ENCODE data around the gene RAD51B. TPM values are rescaled to one million over a fixed set of nuclear protein-coding genes. Genes with fewer than 3 reads are reported as not detected.

The RAD51B gene
- total RNA-seq, 1 experiment from 2014 or later, result 16.7 TPM

- Histone ChIP-seq H2AFZ (ENCODE audit: low read length) (no peak overlapping the region), H3T11ph (ENCODE audit: low read length) (no peak overlapping the region), H3K9me3 (ENCODE audit: control insufficient read depth, low read depth, low read length) (no peaks in the 10 kb centered on the region), H3K79me1 (ENCODE audit: insufficient read depth, low read depth, low read length, poor library complexity, severe bottlenecking) (no peaks in the 10 kb centered on the region), H2BK20ac (ENCODE audit: low read depth, low read length, poor library complexity, severe bottlenecking) (no peak overlapping the region), H3K23me2 (ENCODE audit: insufficient read length, low read depth, low read length, poor library complexity, severe bottlenecking) (no peaks in the 10 kb centered on the region), H4K20me1 (ENCODE audit: control insufficient read depth, insufficient read depth, insufficient read length) (no peaks in the 10 kb centered on the region), H2AK5ac (ENCODE audit: insufficient read length, low read length) (no peak overlapping the region), H3K56ac (ENCODE audit: insufficient read length, low read depth, low read length) (no peak overlapping the region), H2BK15ac (ENCODE audit: low read depth, low read length) (no peak overlapping the region), H2BK120ac (ENCODE audit: low read depth, low read length, poor library complexity, severe bottlenecking) (no peak overlapping the region), H3K14ac (ENCODE audit: insufficient read depth, low read length) (no peak overlapping the region), H3K27ac (ENCODE audit: insufficient read length, low read depth, low read length) (no peak overlapping the region), H3K27me3 (ENCODE audit: insufficient read depth, low read length) (no peaks in the 10 kb centered on the region), H2BK5ac (ENCODE audit: insufficient read length, low read length) (no peak overlapping the region), H4K8ac (replicated peaks; ENCODE audit: insufficient read length, low read depth, low read length) (no peak overlapping the region), H4K5ac (ENCODE audit: insufficient read length, low read depth, low read length) (no peak overlapping the region), H4K91ac (ENCODE audit: insufficient read length, low read depth, low read length) (no peak overlapping the region), H3K23ac (ENCODE audit: insufficient read length, low read depth, low read length) (no peak overlapping the region), H3K4me1 (ENCODE audit: insufficient read depth, low read length) (peaks cover under 1% of the 10 kb centered on the region; the same call in 1 of the 2 replicates), H3K79me2 (ENCODE audit: insufficient read depth, low read length) (no peaks in the 10 kb centered on the region), H2BK12ac (ENCODE audit: insufficient read length, low read depth, low read length) (no peak overlapping the region), H3K4ac (ENCODE audit: low read depth, low read length) (no peak overlapping the region), H3K4me2 (ENCODE audit: insufficient read depth, insufficient read length, low read length) (no peak overlapping the region), H3K18ac (ENCODE audit: insufficient read length, low read depth, low read length) (no peak overlapping the region), H3K9ac (ENCODE audit: extremely low read depth, insufficient read length, low read length) (no peak overlapping the region)
- Mint-ChIP-seq H3K4me3 (no peak overlapping the region), H3K9me3 (0 out of 5 replicates have a peak, but pooled peaks cover 0 to 3% of the 10 kb centered on the region in 2 experiments), H3K4me1 (peaks cover 23 to 25% of the 10 kb centered on the region in 2 experiments), H3K27me3 (ENCODE audit: low read depth) (peaks cover 20% of the 10 kb centered on the region), H3K36me3 (ENCODE audit: insufficient read depth in 1 of 3, low read depth in 3 of 3) (no peaks in the 10 kb centered on the region), H3K27ac (no peak overlapping the region)
- DNase-seq, result no peak
- TF ChIP-seq, protein P1, sequence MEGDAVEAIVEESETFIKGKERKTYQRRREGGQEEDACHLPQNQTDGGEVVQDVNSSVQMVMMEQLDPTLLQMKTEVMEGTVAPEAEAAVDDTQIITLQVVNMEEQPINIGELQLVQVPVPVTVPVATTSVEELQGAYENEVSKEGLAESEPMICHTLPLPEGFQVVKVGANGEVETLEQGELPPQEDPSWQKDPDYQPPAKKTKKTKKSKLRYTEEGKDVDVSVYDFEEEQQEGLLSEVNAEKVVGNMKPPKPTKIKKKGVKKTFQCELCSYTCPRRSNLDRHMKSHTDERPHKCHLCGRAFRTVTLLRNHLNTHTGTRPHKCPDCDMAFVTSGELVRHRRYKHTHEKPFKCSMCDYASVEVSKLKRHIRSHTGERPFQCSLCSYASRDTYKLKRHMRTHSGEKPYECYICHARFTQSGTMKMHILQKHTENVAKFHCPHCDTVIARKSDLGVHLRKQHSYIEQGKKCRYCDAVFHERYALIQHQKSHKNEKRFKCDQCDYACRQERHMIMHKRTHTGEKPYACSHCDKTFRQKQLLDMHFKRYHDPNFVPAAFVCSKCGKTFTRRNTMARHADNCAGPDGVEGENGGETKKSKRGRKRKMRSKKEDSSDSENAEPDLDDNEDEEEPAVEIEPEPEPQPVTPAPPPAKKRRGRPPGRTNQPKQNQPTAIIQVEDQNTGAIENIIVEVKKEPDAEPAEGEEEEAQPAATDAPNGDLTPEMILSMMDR (conservative IDR thresholded peaks at IDR 0.05), result no peak
- no CpG with 5 or more reads among the region's 1 CpG for WGBS (ENCODE audit: extremely low coverage, insufficient read length, low lambda C conversion rate)
These were observed 557.4 kb downstream of the RAD51B start for GRCh38 chr14:68377006-68377405.
